Measurements from ENCODE around the gene PCNX3.
A peak's percentile ranks its signal among the peaks of the same experiment; 100 is the strongest.

The PCNX3 gene

DNA sequence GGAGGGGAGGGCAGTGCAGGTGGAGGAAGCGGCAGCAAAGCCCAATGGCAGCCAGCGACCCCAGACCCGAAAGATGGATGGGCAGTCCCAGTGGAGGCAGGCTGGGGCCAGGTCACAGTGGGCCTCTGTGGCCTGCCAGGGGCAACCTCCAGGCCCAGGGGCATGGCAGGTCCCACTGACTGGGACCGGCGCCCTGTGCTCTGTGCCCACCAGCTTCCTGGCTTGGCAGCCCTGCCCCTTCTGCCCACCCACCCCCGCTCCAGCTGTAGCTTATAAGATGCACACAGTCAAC, 15.7 kb upstream of the PCNX3 start:
- no peak for DNase-seq

DNA sequence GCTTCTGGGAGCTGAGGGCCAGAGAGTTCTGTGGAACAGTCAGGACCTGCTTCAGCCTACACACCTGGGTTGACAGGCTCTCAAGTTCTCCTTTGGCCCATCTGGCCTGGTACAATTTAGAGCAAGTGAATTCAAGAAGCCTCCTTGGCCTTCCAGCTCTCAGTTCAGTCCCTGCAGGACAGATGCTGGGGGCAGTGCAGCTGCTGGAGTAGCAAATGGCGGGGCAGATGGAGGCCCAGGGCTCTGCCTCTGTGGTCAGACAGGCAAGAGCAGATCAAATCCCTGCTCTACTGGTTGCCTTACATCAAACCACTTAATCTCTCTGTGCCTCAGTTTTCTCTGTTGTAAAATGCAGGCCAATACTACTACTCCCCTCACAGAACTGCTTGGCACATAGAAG, 11.3 kb upstream of the PCNX3 start:
- DNase-seq = no peak

DNA sequence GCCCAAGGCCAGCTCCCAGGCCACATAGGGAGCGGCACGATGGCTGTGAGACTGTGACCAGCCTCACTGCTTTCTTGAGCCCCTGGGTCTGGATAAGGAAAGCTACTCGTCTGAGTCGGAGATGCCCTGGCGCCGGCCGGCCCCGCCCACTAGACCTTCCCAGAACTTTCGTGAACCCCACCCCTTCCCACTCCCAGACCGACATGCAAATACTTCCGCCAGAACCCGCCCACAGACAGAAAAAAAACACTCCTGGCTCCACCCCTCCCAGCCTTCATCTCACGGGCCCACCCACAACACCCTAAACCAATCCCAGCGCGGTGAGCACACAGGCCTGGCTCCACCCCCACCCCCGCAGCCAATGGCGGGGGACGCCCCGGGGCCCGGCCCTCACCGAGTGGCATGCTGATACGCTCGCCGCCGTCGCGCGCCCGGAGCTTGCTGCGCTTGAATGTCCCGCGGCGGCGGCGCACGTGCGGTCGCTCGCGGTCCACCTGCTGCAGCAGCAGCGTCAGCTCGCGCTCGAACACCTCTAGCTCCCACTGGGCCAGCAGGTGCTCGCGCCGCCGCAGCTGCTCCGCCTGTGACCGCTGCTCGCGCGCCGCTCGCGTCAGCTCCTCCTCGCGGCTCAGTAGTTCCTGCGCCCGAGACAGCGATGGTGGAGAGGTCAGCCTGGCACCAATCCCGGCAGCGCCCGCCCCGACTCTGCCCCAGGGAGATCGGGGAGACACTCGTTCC, 8.5 kb upstream of the PCNX3 start:
- DNase-seq = peak; percentile 92

DNA sequence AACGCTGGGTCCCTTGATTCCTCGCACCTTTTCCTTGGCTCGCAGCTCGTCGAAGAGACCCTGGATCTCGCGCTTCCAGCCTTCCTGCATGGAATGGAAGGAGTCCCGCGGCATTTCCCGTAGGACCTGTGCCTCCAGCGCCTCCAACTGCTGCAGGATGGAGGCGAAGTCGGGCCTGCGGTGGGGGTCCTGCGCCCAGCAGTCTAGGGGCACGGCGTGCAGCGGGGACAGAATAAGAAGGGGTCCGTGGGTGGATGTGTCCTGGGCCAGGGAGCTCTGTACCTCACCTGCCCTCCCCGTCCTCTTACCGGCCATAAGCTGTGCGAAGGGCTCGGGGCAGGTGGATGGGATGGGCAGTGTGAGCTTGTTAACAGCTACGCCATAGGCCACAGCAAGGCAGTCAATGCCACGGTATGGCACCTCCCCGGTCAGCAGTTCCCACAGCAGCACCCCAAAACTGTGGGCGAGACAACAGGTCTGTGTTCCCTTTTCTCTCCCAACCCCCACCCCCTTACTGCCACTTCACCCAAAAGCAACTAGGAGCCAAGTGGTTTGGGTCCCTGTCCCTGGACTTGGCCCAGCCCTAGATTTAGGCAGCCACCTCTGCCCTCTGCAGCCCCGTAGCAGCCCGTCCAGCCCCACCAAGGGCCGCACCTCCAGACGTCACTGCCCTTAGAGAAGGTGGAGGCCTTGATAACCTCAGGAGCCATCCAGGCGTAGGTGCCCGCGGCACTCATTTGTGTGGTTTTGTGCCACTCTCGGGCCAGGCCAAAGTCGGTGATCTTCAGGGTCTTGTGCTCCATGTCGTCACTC, 7.8 kb upstream of the PCNX3 start:
- no peak for DNase-seq

DNA sequence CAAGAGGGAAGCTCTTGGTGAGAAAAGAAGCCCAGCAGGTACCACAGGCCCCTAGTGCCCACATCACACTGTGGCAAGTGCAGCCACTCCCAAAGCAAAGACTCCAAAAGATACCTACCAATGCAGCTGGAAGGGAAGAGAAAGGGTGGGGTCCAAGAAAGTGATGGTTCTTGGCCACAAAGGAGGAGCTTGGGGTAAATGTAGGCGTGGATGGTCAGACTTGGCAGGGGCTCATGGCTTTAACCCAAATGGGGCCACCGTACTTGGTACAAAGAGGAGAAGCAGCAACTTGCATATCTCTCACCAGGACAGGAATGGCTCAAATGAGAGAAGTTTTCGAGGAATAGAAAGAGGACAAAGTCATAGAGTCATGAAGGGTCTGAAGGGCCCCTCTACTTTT, 6.3 kb upstream of the PCNX3 start:
- DNase-seq = no peak

DNA sequence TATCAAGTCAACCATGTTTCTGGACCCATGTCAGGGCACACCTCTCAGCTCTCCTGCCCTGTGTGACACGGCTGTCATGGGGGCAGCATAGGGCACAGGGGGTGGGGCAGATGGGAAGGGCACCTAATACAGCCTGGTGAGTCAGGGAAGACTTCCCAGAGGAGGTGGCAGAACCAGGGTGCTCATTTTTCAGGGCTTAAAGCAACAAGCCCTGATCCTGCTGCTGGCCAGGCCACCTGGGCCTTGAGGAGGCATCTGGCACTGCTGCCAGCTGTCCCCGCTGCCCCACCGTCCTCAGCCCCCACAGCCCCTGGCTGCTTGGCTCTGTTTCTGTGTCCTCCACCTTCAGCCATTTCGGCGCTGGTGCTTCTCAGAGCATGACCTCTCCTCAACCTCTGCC, 5.9 kb upstream of the PCNX3 start:
- no peak for DNase-seq

DNA sequence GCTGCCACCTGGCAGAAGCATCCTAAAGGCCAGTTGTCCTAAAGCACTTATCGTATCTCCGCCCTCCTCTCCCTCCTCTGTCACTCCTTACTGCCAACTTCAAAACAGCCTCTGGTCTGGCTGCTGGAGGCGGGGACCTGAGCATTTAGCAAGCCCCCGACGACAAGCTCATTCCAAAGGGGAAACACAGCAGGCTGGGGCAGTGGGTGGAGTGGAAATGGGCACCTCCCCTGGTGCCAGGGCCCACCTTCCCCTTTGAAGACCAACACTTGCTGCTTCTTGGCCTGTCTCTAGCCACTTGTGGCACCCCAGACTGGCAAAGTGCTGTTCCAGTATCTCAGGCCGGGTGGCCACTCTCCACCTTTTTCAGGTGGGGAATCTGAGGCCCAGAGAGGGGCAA, 5.2 kb upstream of the PCNX3 start:
- DNase-seq = no peak

DNA sequence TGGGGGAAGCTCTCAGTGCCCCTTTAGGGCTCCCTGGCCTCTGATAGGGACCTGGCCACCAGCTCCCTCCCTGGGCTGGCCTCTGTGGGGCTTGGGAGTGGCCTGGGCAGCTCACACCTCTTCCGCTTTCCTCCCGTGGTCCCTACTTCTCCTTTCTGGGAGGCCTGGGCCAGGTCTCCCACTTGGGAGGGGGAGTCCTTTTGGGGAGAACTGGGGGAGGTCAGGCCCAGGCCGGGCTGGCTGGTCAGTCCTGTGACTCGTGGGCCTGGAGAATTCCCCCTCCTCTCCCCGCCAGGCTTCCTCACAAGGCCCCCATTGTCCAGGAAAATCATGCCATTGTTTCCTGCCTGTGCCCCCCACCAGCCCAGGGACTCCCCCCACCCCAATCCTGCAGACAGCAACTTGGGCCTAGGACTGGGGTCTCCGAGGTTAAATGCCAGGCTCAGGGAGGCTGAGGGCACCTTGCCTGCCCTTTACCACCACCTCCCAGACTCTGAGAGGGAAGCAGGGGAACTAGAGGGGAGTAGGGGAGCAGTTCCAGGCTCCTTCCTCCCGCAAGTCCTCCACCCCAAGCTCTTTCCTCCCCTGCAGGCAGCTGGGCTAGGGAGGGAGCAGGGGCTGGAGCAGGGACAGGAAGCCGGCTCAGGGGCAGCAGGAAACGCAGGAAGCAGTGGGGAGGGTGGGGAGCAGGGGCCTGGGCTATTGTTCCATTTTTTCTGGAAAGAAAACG, 4.4 kb upstream of the PCNX3 start:
- DNase-seq = no peak

DNA sequence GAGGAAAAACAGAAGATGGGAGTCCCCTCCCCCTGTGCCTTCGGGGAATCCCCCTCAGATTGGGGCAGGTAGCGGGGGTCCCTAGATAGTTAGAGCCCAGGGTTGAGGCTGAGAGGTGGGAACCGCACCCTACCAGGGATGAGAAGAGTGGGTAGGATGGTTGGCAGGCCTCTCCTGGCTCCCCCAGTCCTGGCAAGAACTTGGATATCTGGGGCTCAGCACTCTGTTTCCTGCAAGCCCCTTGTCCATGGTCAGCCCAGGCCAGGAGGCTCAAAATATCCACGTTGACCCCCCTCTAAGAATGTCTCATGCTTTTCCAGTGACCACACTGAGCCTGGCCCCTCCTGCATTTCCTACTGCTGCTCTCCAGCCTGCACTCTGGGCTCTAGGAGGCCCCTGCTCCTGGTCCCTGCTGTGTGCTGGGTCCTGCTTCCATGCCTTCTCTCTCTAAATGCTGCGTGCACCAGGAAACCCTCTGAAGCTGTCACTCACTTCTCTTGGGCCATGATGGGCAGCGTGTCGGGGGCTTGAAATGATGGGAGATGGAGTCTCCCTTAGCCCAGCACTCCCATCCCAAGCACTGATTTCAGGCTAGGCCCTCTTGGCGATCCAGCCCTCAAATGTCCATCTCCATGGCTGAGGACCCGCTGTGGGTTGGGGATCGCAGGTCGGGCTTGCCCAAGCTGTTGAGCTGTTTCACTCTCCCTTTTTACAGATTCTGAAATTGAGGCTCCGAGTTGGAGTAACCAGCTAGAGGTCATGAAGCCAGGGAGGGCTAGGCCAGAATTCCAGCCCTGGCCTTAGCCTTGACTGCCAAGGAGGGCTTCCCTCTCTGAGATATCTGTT, 3.6 kb upstream of the PCNX3 start:
- DNase-seq = no peak

DNA sequence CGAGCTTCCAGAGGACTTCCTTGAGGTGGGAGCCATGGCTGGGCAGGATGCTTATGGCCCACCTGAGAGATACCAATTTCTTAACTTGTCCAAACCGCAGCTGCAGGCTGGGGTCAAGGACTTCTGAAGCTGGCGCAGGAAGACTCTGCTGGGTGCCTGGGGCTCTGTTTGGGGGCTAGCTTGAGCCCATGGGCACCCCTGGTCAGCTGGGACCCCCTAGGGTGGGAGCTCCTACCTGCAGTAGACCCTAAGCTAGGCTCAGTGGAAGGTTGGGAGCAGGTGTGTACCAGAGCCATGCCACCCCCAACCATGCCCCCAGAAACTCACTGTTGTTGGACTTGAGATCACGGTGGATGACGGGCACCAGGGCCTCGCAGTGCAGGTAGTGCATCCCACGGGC, 2.9 kb upstream of the PCNX3 start:
- DNase-seq = no peak

DNA sequence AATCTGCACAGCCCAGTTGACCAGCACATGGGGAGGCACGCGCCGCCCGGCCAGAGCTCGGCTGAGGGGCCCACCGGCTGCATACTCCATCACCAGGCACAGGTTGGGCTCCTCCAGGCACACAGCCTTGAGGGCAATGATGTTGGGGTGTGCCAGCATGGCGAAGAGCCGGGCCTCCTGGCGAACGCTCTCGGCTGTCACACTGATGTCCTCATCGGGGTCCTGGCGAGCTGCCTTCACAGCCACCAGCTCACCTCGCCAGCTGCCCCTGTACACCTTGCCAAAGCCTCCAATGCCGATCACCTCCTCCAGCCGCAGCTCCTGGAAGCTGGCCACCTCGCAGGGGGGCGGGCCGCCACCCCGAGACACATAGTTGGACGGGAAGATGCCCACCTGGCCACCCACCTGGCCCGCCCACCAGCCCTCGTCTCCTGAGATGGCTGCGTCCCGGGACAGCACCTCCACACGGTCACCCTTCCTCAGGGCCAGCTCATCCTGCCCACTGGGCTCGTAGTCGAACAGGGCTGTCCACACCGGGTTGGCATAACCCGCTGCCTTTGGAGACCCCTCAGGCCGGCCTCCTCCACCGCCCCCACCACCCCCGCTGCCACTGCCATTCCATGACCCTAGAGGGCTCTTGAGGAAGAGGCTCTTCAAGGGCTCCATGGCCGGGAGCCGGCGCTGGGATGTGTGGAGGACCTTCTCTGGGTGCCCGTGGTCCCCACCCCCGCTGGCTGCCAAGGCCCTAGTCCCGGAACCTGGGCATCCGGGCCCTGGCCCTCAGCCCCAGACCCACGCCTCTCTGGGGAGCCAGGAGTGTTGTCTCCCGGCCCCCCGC, 2.3 kb upstream of the PCNX3 start:
- no peak for DNase-seq

DNA sequence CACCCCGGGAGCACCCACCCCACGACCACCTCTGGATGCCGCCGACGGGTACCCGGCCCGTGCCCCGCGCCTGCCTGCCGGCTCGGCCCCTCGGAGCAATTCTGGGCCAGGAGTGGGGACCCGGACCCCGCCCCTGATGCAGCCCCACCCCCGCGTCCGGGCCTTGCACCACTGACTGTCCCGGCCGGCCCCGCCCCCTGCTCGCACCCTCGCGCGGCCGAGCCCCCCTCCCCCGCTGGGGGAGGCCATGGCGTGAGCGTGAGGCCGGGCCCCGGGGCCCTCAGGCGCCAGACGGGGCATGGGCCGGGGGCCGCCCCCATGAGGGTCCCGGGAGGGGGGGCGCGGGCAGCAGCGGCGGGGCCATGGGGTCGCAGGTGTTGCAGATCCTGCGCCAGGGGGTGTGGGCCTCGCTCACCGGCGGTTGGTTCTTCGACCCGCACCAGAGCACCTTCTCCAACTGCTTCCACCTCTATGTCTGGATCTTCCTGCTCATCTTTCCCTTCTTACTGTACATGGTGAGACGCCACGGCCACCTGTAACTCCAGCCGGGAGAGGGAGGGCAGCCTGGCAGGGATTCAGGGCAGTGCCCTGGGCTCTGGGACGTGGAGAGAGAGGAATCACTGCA, 486 bp downstream of the PCNX3 start:
- peak; percentile 91 for DNase-seq

DNA sequence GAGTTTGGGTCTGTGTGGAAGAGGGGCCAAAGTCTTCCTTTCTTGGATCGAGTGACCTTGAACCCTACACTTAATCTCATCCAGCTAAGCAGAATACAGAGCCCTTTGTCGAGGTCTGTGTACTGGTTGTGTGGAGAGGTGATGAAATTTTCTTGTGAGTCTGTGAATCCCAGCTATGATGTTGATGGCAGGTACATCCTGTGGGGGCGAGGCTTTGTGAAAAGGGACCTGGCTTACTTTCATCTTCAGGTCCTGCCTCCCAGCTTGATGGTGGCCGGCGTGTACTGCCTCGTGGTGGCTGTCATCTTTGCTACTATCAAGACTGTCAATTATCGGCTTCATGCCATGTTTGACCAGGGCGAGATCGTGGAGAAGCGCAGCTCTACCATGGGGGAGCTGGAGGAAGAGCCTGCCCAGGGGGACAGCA, 1.0 kb downstream of the PCNX3 start:
- no peak for DNase-seq

DNA sequence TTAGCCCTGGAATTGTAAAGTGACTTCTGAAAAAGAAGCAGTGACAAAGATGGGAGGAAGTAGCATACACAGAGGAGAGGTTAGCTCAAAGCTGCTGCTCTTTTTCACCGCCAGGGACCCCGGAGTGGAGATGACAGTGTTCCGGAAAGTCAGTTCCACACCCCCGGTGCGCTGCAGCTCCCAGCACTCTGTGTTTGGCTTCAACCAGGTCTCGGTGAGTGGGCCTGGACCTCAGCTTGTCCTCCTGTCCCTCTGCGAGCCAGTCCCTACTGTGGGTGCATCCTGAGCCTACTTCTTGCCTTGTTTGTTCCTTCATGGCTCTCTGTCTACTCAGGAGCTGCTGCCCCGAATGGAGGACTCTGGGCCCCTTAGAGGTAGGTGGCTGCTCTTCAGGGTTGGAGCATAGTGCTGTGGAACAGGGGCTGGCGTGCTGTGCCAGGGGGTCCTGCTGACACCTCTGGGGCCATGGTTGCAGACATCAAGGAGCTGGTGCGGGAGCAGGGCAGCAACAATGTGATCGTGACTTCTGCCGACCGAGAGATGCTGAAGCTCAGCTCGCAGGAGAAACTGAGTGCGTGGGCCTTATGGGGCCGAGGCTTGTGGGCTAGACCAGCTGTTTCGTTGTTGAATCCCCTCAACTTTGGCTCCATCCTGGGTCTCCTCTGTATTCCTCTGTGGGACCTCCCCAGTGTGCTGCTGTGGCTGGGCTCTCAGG, 1.7 kb downstream of the PCNX3 start:
- no peak for DNase-seq

DNA sequence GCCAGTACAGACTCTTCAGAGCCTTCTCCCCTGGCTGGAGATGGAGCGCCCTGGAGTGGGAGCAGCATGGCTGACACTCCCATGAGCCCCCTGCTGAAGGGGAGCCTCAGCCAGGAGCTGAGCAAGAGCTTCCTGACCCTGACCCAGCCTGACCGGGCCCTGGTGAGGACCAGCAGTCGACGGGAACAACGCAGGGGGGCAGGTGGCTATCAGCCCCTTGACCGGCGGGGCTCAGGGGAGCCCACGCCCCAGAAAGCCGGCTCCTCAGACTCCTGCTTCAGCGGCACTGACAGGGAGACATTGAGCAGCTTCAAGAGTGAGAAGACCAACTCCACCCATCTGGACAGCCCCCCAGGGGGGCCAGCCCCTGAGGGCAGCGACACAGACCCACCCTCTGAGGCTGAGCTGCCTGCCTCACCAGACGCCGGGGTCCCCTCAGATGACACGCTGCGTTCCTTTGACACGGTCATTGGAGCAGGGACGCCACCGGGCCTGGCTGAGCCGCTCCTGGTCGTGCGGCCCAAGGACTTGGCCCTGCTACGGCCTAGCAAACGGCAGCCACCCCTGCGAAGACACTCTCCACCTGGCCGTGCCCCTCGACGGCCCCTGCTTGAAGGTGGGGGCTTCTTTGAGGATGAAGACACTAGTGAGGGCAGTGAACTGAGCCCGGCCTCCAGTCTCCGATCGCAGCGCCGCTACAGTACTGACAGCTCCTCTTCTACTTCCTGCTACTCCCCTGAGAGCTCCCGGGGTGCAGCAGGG, 2.6 kb downstream of the PCNX3 start:
- no peak for DNase-seq

DNA sequence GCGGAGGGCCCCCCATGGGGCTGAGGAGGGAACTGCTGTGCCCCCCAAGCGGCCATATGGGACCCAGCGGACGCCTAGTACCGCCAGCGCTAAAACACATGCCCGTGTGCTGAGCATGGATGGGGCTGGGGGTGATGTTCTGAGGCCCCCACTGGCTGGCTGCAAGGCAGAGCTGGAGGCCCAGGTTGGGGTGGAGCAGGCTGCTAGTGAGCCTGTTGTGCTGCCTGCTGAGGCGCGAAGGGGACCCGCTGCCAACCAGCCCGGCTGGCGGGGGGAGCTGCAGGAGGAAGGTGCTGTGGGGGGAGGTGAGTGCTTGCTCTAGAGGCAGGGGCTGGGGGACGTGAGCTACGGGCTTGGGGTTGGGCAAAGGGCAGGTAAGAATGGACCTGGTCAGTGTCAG, 3.2 kb downstream of the PCNX3 start:
- DNase-seq = no peak

DNA sequence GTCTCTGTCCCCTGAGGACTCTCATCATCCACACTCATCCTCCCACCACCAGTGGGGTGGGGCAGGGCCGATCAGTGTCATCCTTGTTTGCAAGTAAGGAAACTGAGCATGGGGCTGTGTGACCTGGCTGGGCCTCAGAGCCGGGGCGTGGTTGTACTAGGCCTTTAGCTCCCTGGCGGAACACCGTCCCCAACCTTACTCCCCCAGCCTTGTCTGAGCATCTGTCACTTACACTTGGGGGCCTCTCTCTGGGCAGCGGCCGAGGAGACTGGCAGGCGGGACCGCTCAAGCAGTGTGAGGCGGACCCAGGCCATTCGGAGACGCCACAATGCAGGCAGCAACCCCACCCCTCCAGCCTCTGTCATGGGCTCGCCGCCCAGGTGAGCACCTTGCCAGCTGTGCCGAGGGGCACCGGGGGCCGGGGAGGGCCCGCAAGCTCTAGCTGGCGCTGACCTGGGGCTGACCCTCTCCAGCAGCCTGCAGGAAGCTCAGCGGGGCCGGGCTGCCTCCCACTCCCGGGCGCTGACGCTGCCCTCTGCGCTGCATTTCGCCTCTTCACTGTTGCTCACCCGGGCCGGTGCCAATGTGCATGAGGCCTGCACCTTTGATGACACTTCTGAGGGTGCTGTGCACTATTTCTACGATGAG, 3.8 kb downstream of the PCNX3 start:
- DNase-seq = no peak

DNA sequence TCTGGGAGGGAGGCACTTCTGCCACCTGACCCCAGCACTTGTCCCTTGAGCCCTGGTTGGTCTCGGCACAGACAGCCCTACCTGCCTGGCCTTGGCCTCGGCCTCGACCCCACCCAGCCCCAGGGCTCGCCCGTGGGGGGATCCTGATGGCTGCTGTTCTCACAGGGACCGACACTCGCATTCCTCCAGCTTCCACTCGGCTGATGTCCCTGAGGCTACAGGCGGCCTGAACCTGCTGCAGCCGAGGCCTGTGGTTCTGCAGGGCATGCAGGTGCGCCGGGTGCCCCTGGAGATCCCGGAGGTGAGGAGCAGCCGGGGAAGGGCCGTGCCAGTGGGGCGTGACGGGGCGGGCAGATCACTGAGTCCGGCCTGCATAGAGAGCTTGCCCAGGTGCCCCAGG, 5.1 kb downstream of the PCNX3 start:
- DNase-seq = no peak

DNA sequence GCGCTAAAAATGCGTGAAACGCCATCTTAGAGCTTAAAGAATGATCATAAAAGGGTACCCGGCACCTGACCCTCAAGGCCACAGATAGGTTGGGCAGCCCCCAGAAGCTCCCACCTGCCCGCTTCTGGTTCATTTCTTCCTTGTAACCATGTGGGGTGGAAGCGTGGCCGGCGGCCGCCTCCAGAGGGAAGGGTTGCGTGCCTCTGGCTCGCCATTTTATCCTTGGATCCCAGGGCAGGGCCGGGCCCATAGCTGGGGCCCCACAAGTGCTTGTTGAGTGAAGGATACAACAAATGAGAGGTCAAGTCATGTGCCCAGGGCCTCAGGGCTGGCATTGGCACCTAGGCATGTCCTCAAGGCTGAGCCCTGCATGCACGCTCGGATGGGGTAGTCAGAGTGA, 5.9 kb downstream of the PCNX3 start:
- DNase-seq = no peak

DNA sequence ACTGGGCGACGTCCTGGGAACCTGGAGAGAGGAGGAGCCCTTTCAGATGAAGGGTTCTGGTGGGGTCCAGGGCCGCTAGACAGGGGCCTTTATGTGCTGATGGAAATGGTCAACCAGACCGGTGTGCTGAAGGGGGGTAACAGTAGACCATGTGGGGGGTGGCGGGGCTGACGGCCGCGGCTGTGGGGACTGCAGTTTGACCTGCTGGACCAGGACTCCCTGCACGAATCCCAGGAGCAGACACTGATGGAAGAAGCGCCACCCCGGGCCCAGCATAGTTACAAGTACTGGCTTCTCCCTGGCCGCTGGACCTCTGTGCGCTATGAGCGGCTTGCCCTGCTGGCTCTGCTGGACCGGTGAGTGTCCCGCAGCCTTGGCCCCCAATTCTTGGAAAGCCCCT, 6.4 kb downstream of the PCNX3 start:
- no peak for DNase-seq
